WTC11 (cell line): ENCODE data around the gene PSMB10. TPM values are rescaled to one million over a fixed set of nuclear protein-coding genes. Genes with fewer than 3 reads are reported as not detected.
"Not testable (repeated sequence)": the region's sequence is repeated elsewhere in the genome, so short reads cannot be mapped to it uniquely, and the experiment has no call there.

Experiments
- ATAC-seq: fragments of 200-7000 bp; cut with Tn5 transposase; 2 replicates; pipeline ENCODE4 v1.10.0; 2021; ENCODE audit warnings: mild to moderate bottlenecking, moderate library complexity
- CTCF ChIA-PET: fragments of 300-600 bp; sonication (Branson Sonifier 250); formaldehyde crosslinking; loops from one replicate; lab custom pipeline; 2021; ENCODE audit warnings: antibody characterized with exemption; lab: Charles Lee
- POLR2A ChIA-PET: fragments of 350-600 bp; sonication (Branson Sonifier 250); formaldehyde crosslinking; loops from one replicate; lab custom pipeline; 2021; ENCODE audit warnings: antibody characterized with exemption; lab: Charles Lee
- DNase-seq: peaks from one replicate; pipeline ENCODE4 v3.0.0; 2021; ENCODE audit warnings: low spot score
- H3K27ac Mint-ChIP-seq: 2 replicates; pipeline ENCODE4 v1.8.0; 2021; ENCODE audit warnings: mixed read lengths
- H3K27me3 Mint-ChIP-seq: 2 replicates; pipeline ENCODE4 v1.8.0; 2021; ENCODE audit warnings: low read depth, mild to moderate bottlenecking, moderate library complexity, mixed read lengths
- H3K36me3 Mint-ChIP-seq: 2 replicates; pipeline ENCODE4 v1.8.0; 2021; ENCODE audit warnings: mixed read lengths
- H3K4me1 Mint-ChIP-seq: 2 replicates; pipeline ENCODE4 v1.8.0; 2022; ENCODE audit warnings: mixed read lengths
- H3K4me3 Mint-ChIP-seq: 2 replicates; pipeline ENCODE4 v1.8.0; 2021; ENCODE audit warnings: mild to moderate bottlenecking, moderate library complexity, mixed read lengths
- H3K9me3 Mint-ChIP-seq: 2 replicates; pipeline ENCODE4 v1.8.0; 2021; ENCODE audit warnings: mixed read lengths
- ATF2 ChIP-seq: sonication (generic); formaldehyde crosslinking; IDR thresholded peaks from 2 replicates; pipeline ENCODE4 v1.8.1; 2022; ENCODE audit warnings: low read depth, missing genetic modification reagents, borderline replicate concordance
- ATF6 ChIP-seq: sonication (generic); formaldehyde crosslinking; IDR thresholded peaks from 2 replicates; pipeline ENCODE4 v1.8.1; 2023; ENCODE audit warnings: mild to moderate bottlenecking, missing genetic modification reagents
- CBFB ChIP-seq: sonication (generic); formaldehyde crosslinking; IDR thresholded peaks from 2 replicates; pipeline ENCODE4 v1.8.1; 2022; ENCODE audit warnings: mild to moderate bottlenecking, low read depth, missing genetic modification reagents
- EMX1 ChIP-seq: fragments of 250-450 bp; sonication (Bioruptor Pico); IDR thresholded peaks from 2 replicates; pipeline ENCODE4 v1.8.0; 2021; ENCODE audit warnings: mild to moderate bottlenecking
- FOXJ3 ChIP-seq: sonication (generic); formaldehyde crosslinking; IDR thresholded peaks from 2 replicates; pipeline ENCODE4 v1.9.0; 2021; ENCODE audit warnings: missing genetic modification reagents, mild to moderate bottlenecking, borderline replicate concordance
- FOXK1 ChIP-seq: sonication (generic); formaldehyde crosslinking; IDR thresholded peaks from 2 replicates; pipeline ENCODE4 v1.8.0; 2022; ENCODE audit warnings: mild to moderate bottlenecking, moderate library complexity, missing genetic modification reagents
- FOXP1 ChIP-seq: sonication (generic); formaldehyde crosslinking; IDR thresholded peaks from 2 replicates; pipeline ENCODE4 v1.8.0; 2022; ENCODE audit warnings: missing genetic modification reagents, mild to moderate bottlenecking, moderate library complexity, borderline replicate concordance
- IRF1 ChIP-seq: sonication (generic); formaldehyde crosslinking; IDR thresholded peaks from 2 replicates; pipeline ENCODE4 v1.8.0; 2023; ENCODE audit warnings: missing genetic modification reagents
- JAZF1 ChIP-seq: fragments of 250-450 bp; sonication (Bioruptor Pico); IDR thresholded peaks from 2 replicates; pipeline ENCODE4 v1.9.0; 2021; ENCODE audit warnings: moderate library complexity, mild to moderate bottlenecking, inconsistent platforms
- MYBL2 ChIP-seq: sonication (generic); formaldehyde crosslinking; IDR thresholded peaks from 2 replicates; pipeline ENCODE4 v1.8.1; 2023; ENCODE audit warnings: mild to moderate bottlenecking, moderate library complexity, missing genetic modification reagents
- NFYB ChIP-seq: sonication (generic); formaldehyde crosslinking; conservative IDR thresholded peaks from 2 replicates; pipeline ENCODE4 v1.8.0; 2022; ENCODE audit warnings: low read depth, missing genetic modification reagents
- PRRX2 ChIP-seq: fragments of 250-450 bp; sonication (Bioruptor Pico); IDR thresholded peaks from 2 replicates; pipeline ENCODE4 v1.8.0; 2021; ENCODE audit warnings: mild to moderate bottlenecking
- TP53 ChIP-seq: sonication (generic); formaldehyde crosslinking; IDR thresholded peaks from 2 replicates; pipeline ENCODE4 v1.8.1; 2023; ENCODE audit warnings: mild to moderate bottlenecking, missing genetic modification reagents
- USF1 ChIP-seq: sonication (generic); formaldehyde crosslinking; IDR thresholded peaks from 2 replicates; pipeline ENCODE4 v1.8.0; 2022; ENCODE audit warnings: mild to moderate bottlenecking, missing genetic modification reagents
- ZBTB43 ChIP-seq: sonication (generic); formaldehyde crosslinking; IDR thresholded peaks from 2 replicates; pipeline ENCODE4 v1.8.1; 2023; ENCODE audit warnings: mild to moderate bottlenecking, missing genetic modification reagents
- ZNF423 ChIP-seq: fragments of 250-450 bp; sonication (Bioruptor Pico); IDR thresholded peaks from 2 replicates; pipeline ENCODE4 v2.1.2; 2022; ENCODE audit warnings: mild to moderate bottlenecking, moderate library complexity
- total RNA-seq: library from RNA; stranded (reverse); gene quantifications from 3 replicates; pipeline ENCODE4 v1.2.3, GENCODE V29; 2021
- TF ChIP-seq, protein P1 (sequence below): sonication (generic); formaldehyde crosslinking; IDR thresholded peaks from 2 replicates; pipeline ENCODE4 v1.8.0; 2022; ENCODE audit warnings: mild to moderate bottlenecking, missing genetic modification reagents
- TF ChIP-seq, protein P2 (sequence below): fragments of 250-450 bp; sonication (Bioruptor Pico); IDR thresholded peaks from 2 replicates; pipeline ENCODE4 v1.9.0; 2021; ENCODE audit warnings: mild to moderate bottlenecking

The PSMB10 gene
- total RNA-seq, 1 experiment from 2014 or later = 40.9 TPM

- Mint-ChIP-seq H3K27me3 (no peaks in the 10 kb centered on the region; the same call in 1 of the 2 replicates), H3K9me3 (no peaks in the 10 kb centered on the region), H3K36me3 (no peaks in the 10 kb centered on the region; the same call in 1 of the 2 replicates), H3K4me3 (peak overlapping the region; percentile 32; the same call in 1 of the 2 replicates), H3K4me1 (peaks cover 38% of the 10 kb centered on the region), H3K27ac (peak overlapping the region; percentile 91)
- ATAC-seq (no peak; the same call in none of the 2 replicates), DNase-seq (no peak)
- ChIA-PET CTCF (interaction anchor here (0.7 to 2.5 kb wide), 10 partner anchors 10 to 126 kb away, joined by 3 to 24 read pairs (median 4); partner anchors contain the start of genes LCAT and NRN1L), POLR2A (no interaction called here)
- TF ChIP-seq MYBL2 (CRISPR knock-in tag) = no peak
- TF ChIP-seq PRRX2 (CRISPR knock-in tag) = no peak
- TF ChIP-seq FOXP1 (CRISPR knock-in tag) = no peak
- no peak for TF ChIP-seq IRF1 (CRISPR knock-in tag)
- no peak for TF ChIP-seq NFYB (CRISPR knock-in tag)
- no peak for TF ChIP-seq JAZF1
- TF ChIP-seq FOXK1 (CRISPR knock-in tag) = no peak
- no peak for TF ChIP-seq CBFB
- TF ChIP-seq TP53 (CRISPR knock-in tag) = no peak
- TF ChIP-seq ATF6 (CRISPR knock-in tag) = no peak
- TF ChIP-seq, protein P1, sequence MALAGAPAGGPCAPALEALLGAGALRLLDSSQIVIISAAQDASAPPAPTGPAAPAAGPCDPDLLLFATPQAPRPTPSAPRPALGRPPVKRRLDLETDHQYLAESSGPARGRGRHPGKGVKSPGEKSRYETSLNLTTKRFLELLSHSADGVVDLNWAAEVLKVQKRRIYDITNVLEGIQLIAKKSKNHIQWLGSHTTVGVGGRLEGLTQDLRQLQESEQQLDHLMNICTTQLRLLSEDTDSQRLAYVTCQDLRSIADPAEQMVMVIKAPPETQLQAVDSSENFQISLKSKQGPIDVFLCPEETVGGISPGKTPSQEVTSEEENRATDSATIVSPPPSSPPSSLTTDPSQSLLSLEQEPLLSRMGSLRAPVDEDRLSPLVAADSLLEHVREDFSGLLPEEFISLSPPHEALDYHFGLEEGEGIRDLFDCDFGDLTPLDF (CRISPR knock-in tag) = no peak
- TF ChIP-seq FOXJ3 (CRISPR knock-in tag) = no peak
- TF ChIP-seq ATF2 (CRISPR knock-in tag) = no peak
- TF ChIP-seq EMX1 (CRISPR knock-in tag) = no peak
- TF ChIP-seq ZBTB43 (CRISPR knock-in tag) = no peak
- no peak for TF ChIP-seq ZNF423 (CRISPR knock-in tag)
- TF ChIP-seq, protein P2, sequence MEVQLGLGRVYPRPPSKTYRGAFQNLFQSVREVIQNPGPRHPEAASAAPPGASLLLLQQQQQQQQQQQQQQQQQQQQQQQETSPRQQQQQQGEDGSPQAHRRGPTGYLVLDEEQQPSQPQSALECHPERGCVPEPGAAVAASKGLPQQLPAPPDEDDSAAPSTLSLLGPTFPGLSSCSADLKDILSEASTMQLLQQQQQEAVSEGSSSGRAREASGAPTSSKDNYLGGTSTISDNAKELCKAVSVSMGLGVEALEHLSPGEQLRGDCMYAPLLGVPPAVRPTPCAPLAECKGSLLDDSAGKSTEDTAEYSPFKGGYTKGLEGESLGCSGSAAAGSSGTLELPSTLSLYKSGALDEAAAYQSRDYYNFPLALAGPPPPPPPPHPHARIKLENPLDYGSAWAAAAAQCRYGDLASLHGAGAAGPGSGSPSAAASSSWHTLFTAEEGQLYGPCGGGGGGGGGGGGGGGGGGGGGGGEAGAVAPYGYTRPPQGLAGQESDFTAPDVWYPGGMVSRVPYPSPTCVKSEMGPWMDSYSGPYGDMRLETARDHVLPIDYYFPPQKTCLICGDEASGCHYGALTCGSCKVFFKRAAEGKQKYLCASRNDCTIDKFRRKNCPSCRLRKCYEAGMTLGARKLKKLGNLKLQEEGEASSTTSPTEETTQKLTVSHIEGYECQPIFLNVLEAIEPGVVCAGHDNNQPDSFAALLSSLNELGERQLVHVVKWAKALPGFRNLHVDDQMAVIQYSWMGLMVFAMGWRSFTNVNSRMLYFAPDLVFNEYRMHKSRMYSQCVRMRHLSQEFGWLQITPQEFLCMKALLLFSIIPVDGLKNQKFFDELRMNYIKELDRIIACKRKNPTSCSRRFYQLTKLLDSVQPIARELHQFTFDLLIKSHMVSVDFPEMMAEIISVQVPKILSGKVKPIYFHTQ = no peak
- no peak for TF ChIP-seq USF1 (CRISPR knock-in tag)
Observed at GRCh38 chr16:67915831-67916723, 20.6 kb downstream of the PSMB10 start.

DNA sequence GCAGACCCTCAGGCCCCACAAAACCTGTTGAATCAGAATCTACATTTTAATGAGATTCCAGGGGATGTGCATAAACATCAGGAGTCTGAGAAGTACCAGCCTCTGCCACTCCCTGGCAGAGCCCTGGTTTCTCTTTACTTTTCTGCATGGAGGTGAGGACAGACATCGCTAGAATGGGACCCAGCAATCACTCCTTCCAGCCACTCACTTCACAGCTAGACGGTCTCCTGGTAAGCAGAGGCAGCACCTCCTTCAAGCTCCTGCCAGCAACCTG is 21.2 kb downstream of the PSMB10 start:
- peak overlapping the region; percentile 91 for H3K27ac Mint-ChIP-seq
- not testable (repeated sequence) for DNase-seq, H3K27me3 Mint-ChIP-seq, H3K9me3 Mint-ChIP-seq, H3K36me3 Mint-ChIP-seq
- ATAC-seq = peak; percentile 60
- ChIA-PET POLR2A (interaction anchor here (0.8 kb wide), 1 partner anchor 31 kb away, joined by 3 read pairs; no protein-coding TSS in a partner anchor), CTCF (interaction anchor here (0.7 to 2.5 kb wide), 11 partner anchors 9 to 127 kb away, joined by 3 to 24 read pairs (median 4); partner anchors contain the start of genes DDX28, DUS2, LCAT and NRN1L)
- H3K4me3 Mint-ChIP-seq = peak overlapping the region; percentile 32; the same call in 1 of the 2 replicates
- H3K4me1 Mint-ChIP-seq = peaks cover 38% of the 10 kb centered on the region
